ENCODE data around the gene PLXNA2. TPM values are rescaled to one million over a fixed set of nuclear protein-coding genes. Genes with fewer than 3 reads are reported as not detected.
A peak's percentile ranks its signal among the peaks of the same experiment; 100 is the strongest.

Gene PLXNA2
- total RNA-seq, 1 experiment from 2014 or later = 17.7 TPM

GRCh38 chr1:207999274-207999915, 244.8 kb downstream of the PLXNA2 start:
- DNase-seq (ENCODE audit: low read depth) = no peak

- DNase-seq (ENCODE audit: low read depth) = no peak
Measured at GRCh38 chr1:207998691-207999090, 245.5 kb downstream of the PLXNA2 start.

GRCh38 chr1:207997486-207998268, 246.5 kb downstream of the PLXNA2 start:
- DNase-seq (ENCODE audit: low read depth) = peak; percentile 65

GRCh38 chr1:207996636-207997035, 247.5 kb downstream of the PLXNA2 start:
- DNase-seq (ENCODE audit: low read depth) = no peak

- DNase-seq (ENCODE audit: low read depth) = no peak
Measured at GRCh38 chr1:207995576-207995975, 248.6 kb downstream of the PLXNA2 start.

GRCh38 chr1:207993477-207994445, 250.4 kb downstream of the PLXNA2 start:
- DNase-seq (ENCODE audit: low read depth) = peak; percentile 23

GRCh38 chr1:207992677-207993236, 251.4 kb downstream of the PLXNA2 start:
- no peak for DNase-seq (ENCODE audit: low read depth)

GRCh38 chr1:207991583-207992026, 252.6 kb downstream of the PLXNA2 start:
- no peak for DNase-seq (ENCODE audit: low read depth)

- DNase-seq (ENCODE audit: low read depth) = no peak
Measured at GRCh38 chr1:207990876-207991582, 253.2 kb downstream of the PLXNA2 start.

GRCh38 chr1:207990455-207990854, 253.7 kb downstream of the PLXNA2 start:
- DNase-seq (ENCODE audit: low read depth) = no peak

- no peak for DNase-seq (ENCODE audit: low read depth)
Measured at GRCh38 chr1:207988326-207989165, 255.6 kb downstream of the PLXNA2 start.

GRCh38 chr1:207987164-207987563, 257.0 kb downstream of the PLXNA2 start:
- DNase-seq (ENCODE audit: low read depth) = no peak

GRCh38 chr1:207985996-207986395, 258.2 kb downstream of the PLXNA2 start:
- no peak for DNase-seq (ENCODE audit: low read depth)

- no peak for DNase-seq (ENCODE audit: low read depth)
Measured at GRCh38 chr1:207984831-207985572, 259.2 kb downstream of the PLXNA2 start.

GRCh38 chr1:207983044-207983635, 261.0 kb downstream of the PLXNA2 start:
- DNase-seq (ENCODE audit: low read depth) = no peak

GRCh38 chr1:207981976-207982375, 262.2 kb downstream of the PLXNA2 start:
- DNase-seq (ENCODE audit: low read depth) = no peak

GRCh38 chr1:207978441-207978840, 265.7 kb downstream of the PLXNA2 start:
- DNase-seq (ENCODE audit: low read depth) = no peak

GRCh38 chr1:207977876-207978275, 266.3 kb downstream of the PLXNA2 start:
- no peak for DNase-seq (ENCODE audit: low read depth)

Measured in LHCN-M2 (cell line).